HG02870 (cell line): ENCODE measurements around the gene RAET1E.
"Not testable (repeated sequence)": the region's sequence is repeated elsewhere in the genome, so short reads cannot be mapped to it uniquely, and the experiment has no call there.

Experiments used
- ATAC-seq: cut with Tn5 transposase; IDR thresholded peaks from one replicate; pipeline ENCODE4 v1.9.1; 2021; ENCODE audit warnings: mild to moderate bottlenecking, moderate library complexity; ENCODE audit not compliant: unreplicated experiment

Gene RAET1E

DNA sequence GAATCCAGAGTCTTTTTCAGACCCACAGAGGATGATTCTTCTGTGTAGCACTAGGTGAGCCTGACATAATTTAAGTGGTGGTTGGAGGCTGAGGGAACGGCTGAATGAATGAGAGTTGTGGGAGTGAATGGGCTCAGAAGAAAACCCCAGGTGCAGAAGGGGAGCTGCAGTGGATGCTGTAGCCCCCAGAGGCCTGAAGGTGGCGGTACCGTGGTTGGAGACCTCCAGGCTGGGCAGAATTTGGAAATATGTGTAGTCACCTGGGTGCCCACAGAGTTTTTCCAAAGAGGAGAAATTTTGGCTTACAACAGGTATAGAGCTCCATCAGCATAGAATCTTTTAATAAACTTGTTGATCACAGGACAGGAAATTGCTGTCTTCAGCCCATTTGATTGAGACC lies 31.5 kb upstream of the RAET1E start:
- no peak for ATAC-seq

DNA sequence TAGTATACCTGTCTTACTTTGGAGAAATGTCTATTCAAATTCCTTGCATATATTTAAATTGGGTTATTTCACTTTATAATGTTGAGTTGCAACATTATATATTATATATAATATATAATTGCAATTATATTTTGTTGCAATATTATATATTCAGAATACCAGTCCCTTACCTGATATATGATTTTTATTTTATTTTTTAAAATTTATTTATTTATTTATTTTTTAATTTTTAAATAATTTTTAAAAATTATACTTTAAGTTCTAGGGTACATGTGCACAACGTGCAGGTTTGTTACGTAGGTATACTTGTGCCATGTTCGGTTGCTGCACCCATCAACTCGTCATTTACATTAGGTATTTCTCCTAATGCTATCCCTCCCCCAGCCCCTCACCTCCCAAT lies 29.1 kb upstream of the RAET1E start:
- not testable (repeated sequence) for ATAC-seq

DNA sequence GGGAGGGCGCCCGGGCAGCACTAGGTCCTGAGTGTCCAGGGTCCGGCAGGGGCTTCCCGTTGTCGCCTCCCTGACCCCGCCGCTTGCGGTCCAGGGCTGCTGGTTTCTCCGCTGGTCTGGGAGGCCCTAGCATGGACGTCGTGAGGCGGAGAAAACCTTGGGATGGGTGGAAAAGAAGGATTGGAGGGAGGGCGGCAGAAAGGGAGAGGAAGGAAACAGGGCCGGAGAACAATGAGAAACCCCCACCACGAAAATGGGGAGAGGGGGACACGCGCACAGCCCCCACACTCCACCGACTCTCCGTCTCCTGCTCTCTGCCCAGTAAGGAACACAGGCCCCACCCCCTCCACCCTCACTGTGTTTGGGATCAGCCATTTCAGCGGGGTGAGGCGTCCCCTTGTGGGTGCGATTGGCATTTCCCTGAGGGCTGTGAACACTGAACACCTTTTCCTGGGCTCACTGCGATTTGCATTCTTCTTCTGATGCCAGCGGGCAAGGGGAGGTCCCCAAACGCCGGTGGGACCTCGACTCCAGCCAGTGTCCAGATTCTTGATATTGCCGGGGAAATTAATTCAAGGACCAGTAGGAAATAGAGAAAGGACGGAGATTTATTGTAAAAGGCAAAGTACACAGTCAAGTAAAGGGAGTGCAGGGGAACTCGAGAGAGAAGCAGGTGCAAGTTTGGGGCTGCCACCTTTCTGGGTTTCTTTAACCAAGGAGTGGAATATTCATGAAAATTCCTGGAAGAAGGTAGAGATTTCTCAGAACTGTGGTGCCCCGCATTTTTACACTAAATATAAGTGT lies 28.3 kb upstream of the RAET1E start:
- ATAC-seq, result no peak

DNA sequence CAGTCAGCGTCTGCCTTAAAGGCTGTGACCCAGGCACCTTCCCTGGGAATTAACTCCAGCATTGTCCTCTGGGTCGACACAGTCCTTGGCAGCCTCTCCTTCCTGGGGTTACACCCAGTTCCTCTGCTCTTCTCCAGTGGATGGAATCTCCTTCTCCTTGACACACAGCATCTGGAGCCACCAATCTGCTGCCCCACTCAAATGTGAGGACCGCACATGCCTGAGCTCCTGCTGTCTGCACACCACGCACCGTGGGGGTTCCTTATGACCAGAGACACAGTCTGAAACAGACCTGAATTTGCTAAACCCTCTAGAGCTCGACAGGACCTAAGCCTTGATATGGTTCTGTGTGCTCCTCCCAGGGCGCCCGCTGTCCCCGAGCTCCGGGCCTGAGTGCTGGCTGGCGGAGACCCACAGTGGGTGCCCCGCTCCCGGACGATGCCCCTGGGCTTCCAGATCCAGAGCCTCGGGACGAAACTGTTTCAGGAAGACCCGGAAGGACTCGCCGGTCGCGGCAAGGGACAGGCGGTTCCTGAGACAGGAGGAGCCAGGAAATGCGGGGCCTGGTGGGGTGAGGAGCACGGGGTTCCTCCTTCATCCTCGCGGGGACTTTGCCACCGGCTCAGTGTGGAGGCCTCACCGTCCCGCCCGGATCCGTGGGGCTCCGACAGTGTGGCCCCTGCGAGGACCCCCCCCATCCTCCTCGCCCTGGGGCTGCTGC lies 27.5 kb upstream of the RAET1E start:
- no peak for ATAC-seq

DNA sequence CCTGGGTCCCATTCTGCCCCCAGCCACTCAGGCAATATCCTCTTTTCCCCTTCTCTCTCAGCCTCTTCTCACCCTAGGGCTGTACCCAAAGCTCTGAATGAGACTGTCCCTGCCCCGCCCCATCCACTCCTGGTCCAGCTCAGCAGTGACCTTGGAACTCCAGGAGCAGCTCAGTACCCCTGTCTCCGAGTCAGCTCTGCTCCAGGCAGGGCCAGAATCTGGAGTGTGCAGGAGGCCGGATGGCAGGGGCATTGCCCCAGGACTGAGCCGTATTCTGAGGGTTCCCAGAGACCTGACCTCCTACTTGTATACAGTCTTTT lies 27.0 kb upstream of the RAET1E start:
- no peak for ATAC-seq

DNA sequence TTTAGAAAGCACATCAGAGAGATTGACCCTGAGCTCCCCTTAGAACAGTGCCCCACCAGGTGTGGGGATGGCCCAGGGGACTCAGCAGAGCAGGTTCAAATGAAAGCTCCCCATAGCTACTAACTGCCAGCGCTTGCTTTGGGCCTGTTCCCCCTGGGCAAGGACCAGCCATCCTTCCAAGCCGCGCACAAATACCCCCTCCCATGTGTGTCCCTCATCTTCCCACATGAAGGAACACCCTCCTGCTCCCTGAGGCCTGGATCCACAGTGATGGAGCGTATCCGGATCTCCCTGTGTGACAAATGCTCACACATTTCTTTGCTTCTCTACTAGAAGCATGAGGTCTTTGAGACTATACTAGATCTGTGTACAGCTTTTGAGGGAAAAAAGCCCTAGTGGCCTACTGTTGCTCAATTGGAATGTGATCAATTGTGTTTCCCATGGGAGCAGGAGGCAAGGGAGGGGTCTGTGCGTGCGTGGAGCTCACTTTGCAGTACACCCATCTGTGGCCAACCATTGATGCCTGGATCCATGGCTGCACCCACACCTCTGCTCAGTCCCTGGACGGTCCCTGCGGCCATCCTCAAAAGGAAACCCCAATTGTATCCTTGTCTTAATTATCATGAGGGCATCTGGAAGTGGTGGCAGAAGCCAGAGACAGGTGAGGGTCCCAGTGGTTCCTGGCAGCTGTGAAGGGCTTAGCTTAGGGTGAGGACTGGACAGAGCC lies 26.5 kb upstream of the RAET1E start:
- no peak for ATAC-seq

DNA sequence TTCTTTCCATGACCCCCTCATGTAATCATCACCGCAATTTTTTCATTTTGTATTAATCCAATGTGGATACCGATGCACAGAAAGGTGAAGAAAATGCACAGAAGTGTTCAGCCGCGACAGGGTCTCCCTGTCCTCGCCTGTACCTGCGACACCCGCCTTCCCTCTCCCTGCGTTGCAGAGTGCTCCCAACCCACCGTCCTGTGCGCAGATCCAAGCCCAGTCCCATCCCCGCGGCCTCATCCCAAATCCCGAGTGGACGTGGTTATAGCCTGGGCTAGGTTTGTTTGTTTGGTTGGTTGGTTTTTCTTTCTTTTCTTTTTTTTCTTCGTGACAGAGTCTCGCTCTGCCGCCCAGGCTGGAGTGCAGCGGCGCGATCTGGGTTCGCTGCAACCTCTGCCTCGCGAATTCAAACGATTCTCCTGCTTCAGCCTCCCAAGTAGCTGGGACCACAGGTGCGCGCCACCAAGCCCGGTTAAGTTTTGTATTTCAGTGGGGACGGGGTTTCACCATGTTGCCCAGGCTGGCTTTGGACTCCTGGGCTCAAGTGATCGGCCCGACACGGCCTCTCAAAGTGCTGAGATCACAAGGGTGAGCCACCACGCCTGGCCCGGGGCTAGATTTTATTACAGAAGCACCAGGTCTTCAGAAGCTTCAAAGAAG lies 25.5 kb upstream of the RAET1E start:
- no peak for ATAC-seq

DNA sequence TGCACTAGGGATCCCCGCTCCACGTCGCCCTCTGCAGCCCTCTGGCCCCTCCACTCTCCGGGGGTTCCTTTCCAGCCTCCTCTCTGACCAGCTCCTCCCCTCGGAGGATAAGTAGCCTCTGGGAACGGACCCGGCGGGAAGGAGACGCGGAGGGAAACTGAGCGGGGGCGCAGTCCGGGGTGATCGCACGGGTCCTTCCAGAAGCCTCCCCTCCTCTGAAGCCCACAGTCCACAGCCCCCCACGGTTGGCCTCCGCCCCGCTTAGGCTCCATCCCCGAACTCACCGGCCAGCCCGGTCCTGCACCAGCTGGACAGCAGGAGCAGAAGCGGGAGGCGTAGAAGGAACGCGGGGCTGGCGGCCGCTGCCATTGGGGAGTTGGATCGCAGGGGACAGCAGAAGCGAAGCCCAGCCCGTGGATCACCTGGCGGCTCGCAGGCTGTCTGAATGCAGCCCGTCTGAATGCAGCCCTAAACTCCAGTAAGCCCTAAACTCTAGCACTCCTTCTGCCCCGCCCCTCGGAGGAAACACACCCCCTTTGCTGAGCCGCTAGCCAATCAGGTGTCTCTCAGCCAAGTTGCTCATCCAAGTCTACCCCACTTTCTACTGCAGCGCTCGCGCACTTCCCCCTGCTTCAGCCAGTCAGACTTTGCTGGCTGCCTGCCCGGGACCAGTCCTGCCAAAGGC lies 24.9 kb upstream of the RAET1E start, which contains the start of gene RAET1G:
Gene RAET1G, minus strand, starts transcription at position 480 of the 685 bp plus-strand sequence. Its CDS starts 111 bp downstream, at position 369.
- ATAC-seq, result no peak

DNA sequence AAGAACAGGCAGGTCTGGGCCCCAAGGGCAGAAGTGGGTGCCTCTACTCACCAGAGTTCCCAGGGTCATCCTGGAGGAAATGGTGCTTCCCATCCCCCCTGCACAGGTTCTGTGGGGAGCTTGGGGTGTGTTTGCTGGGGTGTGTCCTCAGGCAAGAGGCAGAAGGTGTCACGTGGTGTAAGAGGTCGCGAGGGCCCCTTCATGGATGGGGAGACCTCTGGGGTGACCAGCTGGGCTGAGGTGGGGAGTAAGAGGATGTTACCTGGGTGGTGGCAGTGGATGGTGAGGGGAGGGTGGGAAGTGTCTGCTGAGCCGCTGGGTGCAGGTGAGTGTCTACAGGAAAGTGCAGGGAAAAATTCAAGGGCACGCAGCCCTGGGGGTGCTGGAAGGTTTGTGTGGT lies 24.2 kb upstream of the RAET1E start:
- ATAC-seq, result not testable (repeated sequence)

DNA sequence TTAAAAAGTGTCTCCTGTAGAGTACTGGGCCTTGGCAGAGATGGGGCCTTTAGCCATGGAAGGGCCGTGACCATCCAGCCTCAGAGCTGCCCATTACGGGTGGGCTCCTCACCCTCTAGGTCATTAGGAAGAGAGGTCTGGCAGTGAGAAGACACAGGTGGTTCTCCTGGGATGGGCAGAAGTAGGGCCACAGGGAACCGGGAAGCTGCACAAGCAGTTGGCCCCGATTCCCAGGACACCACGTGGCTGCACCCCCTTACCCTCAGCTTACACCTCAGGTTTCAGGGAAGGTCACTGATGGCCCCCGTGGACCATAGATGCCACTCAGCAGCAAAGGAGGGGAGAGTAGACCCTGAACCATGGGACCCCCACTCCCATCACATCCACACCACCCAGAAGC lies 23.4 kb upstream of the RAET1E start:
- ATAC-seq, result no peak

DNA sequence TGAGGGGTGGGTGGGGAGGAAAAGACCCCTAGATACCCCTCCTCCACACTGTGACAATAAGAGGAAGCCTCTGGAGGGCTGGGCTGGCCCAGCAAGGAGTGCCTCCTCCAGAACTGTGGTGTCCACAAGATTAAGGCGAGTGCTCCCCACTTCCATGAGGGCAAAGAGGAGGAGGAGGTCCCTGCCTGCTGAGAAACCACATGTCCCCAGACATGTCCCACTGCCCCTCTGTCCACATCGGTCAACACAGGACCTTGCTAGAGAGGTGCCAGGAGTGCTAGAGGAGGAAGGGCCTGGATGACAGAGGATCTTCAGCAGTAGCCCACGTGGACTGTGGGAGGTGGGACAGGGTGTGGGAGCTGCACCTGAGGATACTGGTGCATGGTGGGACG lies 21.9 kb upstream of the RAET1E start:
- ATAC-seq, result no peak

DNA sequence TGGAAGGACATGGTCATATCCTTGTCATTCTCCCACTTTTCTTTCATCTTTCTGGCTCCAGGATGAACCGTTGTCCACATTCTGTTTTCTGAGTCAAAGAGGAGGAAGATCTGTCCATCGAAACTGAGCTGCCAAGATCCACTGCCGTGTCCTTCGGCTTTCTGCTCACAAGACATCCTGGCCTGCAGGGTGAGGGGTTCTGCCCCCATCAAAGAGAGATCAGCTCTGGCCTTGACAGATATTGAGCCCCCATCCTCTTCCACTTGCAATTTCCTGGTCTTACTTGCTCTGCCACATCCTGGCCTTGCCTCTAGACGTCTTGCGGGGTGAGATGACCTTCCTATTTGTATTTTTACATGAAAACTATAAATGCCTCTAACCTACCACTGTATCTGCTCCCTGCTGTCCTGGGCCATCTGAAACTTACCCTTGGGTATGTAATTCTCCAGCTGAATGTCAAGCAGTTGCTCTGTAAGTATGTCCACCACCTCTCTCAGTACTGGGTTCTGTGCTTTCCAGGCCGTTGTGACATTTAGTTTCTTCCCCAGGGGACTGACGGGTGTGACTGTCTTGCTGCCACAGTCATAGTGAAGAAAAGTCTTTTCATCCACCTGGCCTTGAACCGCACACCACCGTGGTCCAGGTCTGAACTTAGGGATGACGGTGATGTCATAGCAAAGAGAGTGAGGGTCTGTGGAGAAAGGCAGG lies 21.4 kb upstream of the RAET1E start:
- ATAC-seq, result not testable (repeated sequence)

DNA sequence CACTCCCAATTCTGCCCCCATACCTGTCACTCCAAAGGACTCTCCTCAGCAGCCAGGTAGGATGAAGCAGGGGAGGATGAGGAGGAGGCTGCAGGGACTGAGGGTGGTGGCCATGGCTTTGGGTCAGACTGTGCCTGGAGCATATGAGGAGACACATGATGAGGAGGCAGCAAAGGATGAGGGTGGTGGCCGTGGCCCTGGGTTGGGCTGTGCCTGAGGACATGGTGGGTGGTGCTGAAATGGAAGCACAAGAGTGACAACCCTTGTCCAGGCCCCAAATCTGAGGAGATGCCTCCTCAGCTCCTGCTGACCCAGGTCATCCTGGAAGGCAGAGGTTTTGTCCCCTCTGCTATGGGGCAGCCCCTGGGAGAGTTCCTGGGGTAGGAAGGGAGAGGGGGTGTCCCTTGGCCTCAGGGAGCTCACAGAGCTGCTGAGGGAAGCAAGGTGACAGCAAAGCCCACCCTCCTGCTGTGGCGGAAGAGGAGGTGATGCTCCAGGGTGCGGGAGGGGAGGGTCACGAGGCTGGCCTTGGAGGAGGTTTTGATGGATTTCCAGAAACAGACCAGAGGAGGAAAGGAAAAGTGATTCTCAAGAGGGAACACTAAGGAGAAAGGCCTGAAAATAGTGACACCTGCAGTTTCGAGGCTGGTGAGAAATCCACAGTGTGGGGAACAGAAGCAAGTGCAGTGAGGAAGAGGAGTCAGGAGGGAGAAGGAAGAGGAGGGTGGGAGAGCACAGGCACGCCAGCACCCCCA lies 20.4 kb upstream of the RAET1E start:
- ATAC-seq, result no peak

DNA sequence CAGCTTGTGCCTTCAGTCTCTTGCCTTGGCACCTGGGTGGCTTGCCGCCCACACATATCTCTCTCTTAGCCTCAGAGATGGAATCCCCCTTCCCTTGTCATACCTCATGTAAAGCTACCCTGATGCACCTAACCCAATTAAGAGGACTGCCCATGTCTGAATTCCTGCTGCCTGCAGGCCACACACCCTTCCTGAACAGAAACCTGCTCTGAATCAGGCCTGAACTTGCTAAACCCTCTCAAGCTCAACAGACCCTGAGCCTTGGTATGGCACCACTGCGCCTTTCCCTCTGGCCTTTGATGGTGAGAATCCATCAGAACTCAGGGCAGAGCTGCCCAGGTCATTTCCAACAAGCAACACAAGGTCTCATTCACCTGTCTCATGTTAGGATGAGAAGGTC lies 19.8 kb upstream of the RAET1E start:
- no peak for ATAC-seq

DNA sequence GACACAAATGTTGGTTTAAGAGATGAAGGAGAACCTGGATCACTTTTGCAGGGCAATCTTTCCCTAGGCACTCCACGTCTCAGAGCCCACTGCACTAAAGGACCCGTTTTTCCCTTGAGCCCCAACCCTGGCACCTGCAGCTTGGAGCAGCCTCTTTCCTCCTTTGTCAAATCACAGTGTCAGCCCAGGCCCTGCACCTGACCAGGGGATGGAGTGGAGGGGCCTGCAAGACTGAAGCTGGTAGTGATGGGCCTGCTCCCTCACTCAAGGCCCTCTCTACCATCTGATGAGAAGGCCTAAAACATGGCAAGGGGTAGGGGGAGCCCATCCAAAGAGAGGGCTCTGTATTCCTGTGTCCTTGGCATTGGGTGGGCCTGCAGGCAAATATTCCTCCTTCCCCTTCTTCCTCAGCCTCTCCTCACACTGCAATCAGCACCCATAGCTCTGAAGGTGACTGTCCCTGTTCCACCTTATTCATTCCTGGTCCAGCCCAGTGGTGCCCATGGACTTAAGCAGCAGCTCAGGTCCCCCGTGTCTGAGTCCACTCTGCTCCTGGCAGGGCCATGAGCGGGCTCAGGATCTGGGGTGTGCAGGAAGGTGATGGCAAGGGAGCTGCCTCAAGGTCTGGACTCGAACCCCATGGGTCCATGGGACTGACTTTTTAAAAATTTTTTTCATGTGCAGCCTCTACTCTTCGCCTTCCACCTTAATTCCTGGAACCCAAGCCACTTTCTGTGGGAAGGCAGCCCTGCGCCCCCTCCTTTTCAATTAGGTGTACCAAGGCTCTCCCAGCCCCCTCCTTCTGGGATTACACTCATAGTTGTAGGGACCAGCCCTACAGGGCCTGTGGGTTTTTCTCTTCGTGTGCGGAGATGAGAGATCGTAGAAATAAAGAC lies 18.3 kb upstream of the RAET1E start:
- ATAC-seq, result no peak

DNA sequence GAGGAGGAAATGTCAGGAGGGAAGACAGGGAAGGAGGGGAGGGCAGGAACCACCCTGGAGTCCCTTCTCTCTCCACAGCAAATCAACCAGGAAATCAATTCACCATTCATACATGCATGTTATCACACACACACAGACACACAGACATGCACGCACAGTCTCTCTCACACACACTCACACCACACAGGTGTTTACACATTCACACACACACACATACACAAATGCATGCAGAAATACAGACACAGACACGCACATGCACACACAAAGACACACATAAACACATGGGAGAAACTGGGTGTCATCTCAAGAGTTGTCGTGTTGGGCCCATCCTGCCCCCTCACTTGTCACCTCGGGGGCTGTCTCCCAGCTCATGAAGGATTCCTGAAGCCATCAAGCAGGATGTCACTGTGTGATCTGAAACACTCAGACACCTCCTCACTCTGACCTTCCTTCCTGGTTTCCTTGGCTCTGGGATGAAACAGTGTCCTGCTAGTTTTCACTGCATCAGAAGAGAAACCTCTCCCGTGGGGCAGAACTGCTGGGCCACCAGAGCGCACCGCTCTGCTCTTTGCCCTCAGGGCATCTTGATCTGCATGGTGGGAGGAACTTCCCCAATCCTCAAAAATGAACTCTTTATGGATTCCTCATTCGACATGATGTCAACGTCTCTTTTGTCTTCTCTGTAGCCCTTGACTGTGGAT lies 15.8 kb upstream of the RAET1E start:
- no peak for ATAC-seq

DNA sequence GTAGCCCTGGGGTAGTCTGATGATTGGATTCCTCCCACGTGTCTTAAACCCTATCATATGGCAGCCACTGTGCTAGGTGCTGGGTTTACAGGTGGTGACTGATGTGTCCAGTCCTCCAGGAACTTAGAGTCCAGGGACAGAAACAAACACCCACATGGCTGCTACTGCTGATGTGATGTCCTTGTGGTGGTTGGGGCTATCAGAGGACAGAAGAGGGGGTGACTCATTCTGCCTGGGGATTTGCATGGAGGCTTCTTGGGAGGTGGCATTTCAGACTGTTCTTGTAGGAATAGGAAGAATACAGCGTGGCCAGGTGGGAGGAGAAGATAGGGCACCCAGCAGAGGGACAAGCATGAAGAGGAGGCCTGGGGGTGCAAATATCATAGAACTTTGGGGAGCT lies 15.2 kb upstream of the RAET1E start:
- ATAC-seq, result no peak

DNA sequence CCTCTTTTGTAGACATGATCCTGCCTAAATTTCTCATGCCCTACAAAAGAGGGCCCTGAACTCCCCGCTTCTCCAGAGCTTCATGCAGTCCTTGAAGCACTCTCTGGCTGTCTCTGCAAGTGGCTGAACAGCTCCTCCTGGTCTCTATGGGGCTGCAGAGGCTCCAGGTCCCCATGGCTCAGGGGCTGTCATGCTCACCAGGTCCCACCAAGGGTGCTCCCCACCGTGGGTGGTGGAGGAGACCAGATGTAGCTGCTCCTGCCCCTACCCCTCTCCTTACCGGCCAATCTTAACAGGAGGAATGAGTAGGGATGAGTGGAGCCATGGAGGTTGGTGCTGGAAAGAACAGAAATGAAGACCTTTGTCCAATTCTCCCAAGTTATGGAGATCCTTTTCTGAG lies 14.8 kb upstream of the RAET1E start:
- ATAC-seq, result not testable (repeated sequence)
